ENCODE data around the gene STK24. TPM values are rescaled to one million over a fixed set of nuclear protein-coding genes. Genes with fewer than 3 reads are reported as not detected.

Gene STK24
- total and polyA plus RNA-seq, 5 experiments from 2014 or later: 22.7 to 121 (median 66.6) TPM

- Mint-ChIP-seq H3K9me3 (no peaks in the 10 kb centered on the region), H3K27ac (no peak overlapping the region), H3K36me3 (no peaks in the 10 kb centered on the region), H3K4me3 (no peak overlapping the region), H3K4me1 (peaks cover 4 to 9% (median 7%) of the 10 kb centered on the region in 4 donors), H3K27me3 (peaks cover 0 to 2% (median 0%) of the 10 kb centered on the region in 5 donors)
- no peak for ATAC-seq
- POLR2A ChIA-PET: no interaction called here
- DNase-seq: no peak
Observed at GRCh38 chr13:98406971-98407370, 169.9 kb downstream of the STK24 start.

GRCh38 chr13:98406427-98406826, 170.5 kb downstream of the STK24 start:
- peaks cover 0 to 2% (median 0%) of the 10 kb centered on the region in 5 donors for H3K27me3 Mint-ChIP-seq
- ATAC-seq (no peak), DNase-seq (no peak)
- H3K9me3 Mint-ChIP-seq: no peaks in the 10 kb centered on the region
- POLR2A ChIA-PET: no interaction called here
- no peaks in the 10 kb centered on the region for H3K36me3 Mint-ChIP-seq
- H3K4me1 Mint-ChIP-seq: peaks cover 0 to 4% (median 2%) of the 10 kb centered on the region in 4 donors
- H3K27ac Mint-ChIP-seq: no peak overlapping the region
- no peak overlapping the region for H3K4me3 Mint-ChIP-seq

- ATAC-seq (no peak), DNase-seq (no peak)
- H3K9me3 Mint-ChIP-seq: no peaks in the 10 kb centered on the region
- H3K4me1 Mint-ChIP-seq: peaks cover 0 to under 1% (median 0%) of the 10 kb centered on the region in 4 donors
- no peaks in the 10 kb centered on the region for H3K36me3 Mint-ChIP-seq
- POLR2A ChIA-PET: no interaction called here
- no peak overlapping the region for H3K27ac Mint-ChIP-seq
- H3K4me3 Mint-ChIP-seq: no peak overlapping the region
- H3K27me3 Mint-ChIP-seq: no peaks in the 10 kb centered on the region
Observed at GRCh38 chr13:98405690-98406344, 171.1 kb downstream of the STK24 start.

- Mint-ChIP-seq H3K4me1 (no peaks in the 10 kb centered on the region), H3K9me3 (no peaks in the 10 kb centered on the region), H3K27me3 (no peaks in the 10 kb centered on the region), H3K4me3 (no peak overlapping the region), H3K27ac (peak overlapping the region in 1 of 10 donors; percentile 49), H3K36me3 (no peaks in the 10 kb centered on the region)
- POLR2A ChIA-PET: no interaction called here
- no peak for ATAC-seq
- no peak for DNase-seq
Observed at GRCh38 chr13:98405107-98405571, 171.8 kb downstream of the STK24 start.

- no peaks in the 10 kb centered on the region for H3K4me1 Mint-ChIP-seq
- DNase-seq (no peak), ATAC-seq (no peak)
- H3K36me3 Mint-ChIP-seq: no peaks in the 10 kb centered on the region
- H3K9me3 Mint-ChIP-seq: no peaks in the 10 kb centered on the region
- H3K4me3 Mint-ChIP-seq: no peak overlapping the region
- no peak overlapping the region for H3K27ac Mint-ChIP-seq
- H3K27me3 Mint-ChIP-seq: no peaks in the 10 kb centered on the region
- POLR2A ChIA-PET: no interaction called here
Observed at GRCh38 chr13:98403076-98403475, 173.8 kb downstream of the STK24 start.

- POLR2A ChIA-PET: no interaction called here
- H3K27me3 Mint-ChIP-seq: peaks cover 0 to 3% (median 0%) of the 10 kb centered on the region in 5 donors
- H3K27ac Mint-ChIP-seq: peak overlapping the region in 1 of 10 donors; percentile 34
- no peak overlapping the region for H3K4me3 Mint-ChIP-seq
- H3K4me1 Mint-ChIP-seq: no peaks in the 10 kb centered on the region
- no peak for DNase-seq
- ATAC-seq: no peak
- H3K36me3 Mint-ChIP-seq: no peaks in the 10 kb centered on the region
- H3K9me3 Mint-ChIP-seq: no peaks in the 10 kb centered on the region
Observed at GRCh38 chr13:98401934-98402333, 175.0 kb downstream of the STK24 start.

- Mint-ChIP-seq H3K27me3 (peaks cover 0 to 10% (median 3%) of the 10 kb centered on the region in 5 donors), H3K27ac (no peak overlapping the region), H3K4me3 (no peak overlapping the region), H3K4me1 (no peaks in the 10 kb centered on the region), H3K36me3 (no peaks in the 10 kb centered on the region), H3K9me3 (no peaks in the 10 kb centered on the region)
- no peak for ATAC-seq
- POLR2A ChIA-PET: no interaction called here
- DNase-seq: no peak
Observed at GRCh38 chr13:98399756-98400155, 177.2 kb downstream of the STK24 start.

GRCh38 chr13:98398581-98398980, 178.3 kb downstream of the STK24 start:
- H3K27me3 Mint-ChIP-seq: peaks cover 0 to 10% (median 3%) of the 10 kb centered on the region in 5 donors
- ATAC-seq (no peak), DNase-seq (no peak)
- H3K27ac Mint-ChIP-seq: no peak overlapping the region
- no peaks in the 10 kb centered on the region for H3K4me1 Mint-ChIP-seq
- POLR2A ChIA-PET: no interaction called here
- no peaks in the 10 kb centered on the region for H3K36me3 Mint-ChIP-seq
- no peak overlapping the region for H3K4me3 Mint-ChIP-seq
- H3K9me3 Mint-ChIP-seq: no peaks in the 10 kb centered on the region

- Mint-ChIP-seq H3K27me3 (peaks cover 0 to 10% (median 4%) of the 10 kb centered on the region in 5 donors), H3K9me3 (no peaks in the 10 kb centered on the region), H3K27ac (no peak overlapping the region), H3K4me1 (no peaks in the 10 kb centered on the region), H3K36me3 (no peaks in the 10 kb centered on the region), H3K4me3 (no peak overlapping the region)
- ATAC-seq (no peak), DNase-seq (no peak)
- POLR2A ChIA-PET: no interaction called here
Observed at GRCh38 chr13:98397861-98398260, 179.0 kb downstream of the STK24 start.

GRCh38 chr13:98397221-98397620, 179.7 kb downstream of the STK24 start:
- Mint-ChIP-seq H3K4me1 (no peaks in the 10 kb centered on the region), H3K27ac (no peak overlapping the region), H3K36me3 (no peaks in the 10 kb centered on the region), H3K4me3 (no peak overlapping the region), H3K9me3 (no peaks in the 10 kb centered on the region), H3K27me3 (peaks cover 0 to 10% (median 6%) of the 10 kb centered on the region in 5 donors)
- no peak for ATAC-seq
- DNase-seq: no peak
- POLR2A ChIA-PET: no interaction called here

- Mint-ChIP-seq H3K4me3 (no peak overlapping the region), H3K27ac (no peak overlapping the region), H3K9me3 (no peaks in the 10 kb centered on the region), H3K4me1 (no peaks in the 10 kb centered on the region), H3K36me3 (no peaks in the 10 kb centered on the region), H3K27me3 (peaks cover 0 to 10% (median 6%) of the 10 kb centered on the region in 5 donors)
- DNase-seq (no peak), ATAC-seq (no peak)
- POLR2A ChIA-PET: no interaction called here
Observed at GRCh38 chr13:98396071-98396710, 180.7 kb downstream of the STK24 start.

Data from naive thymus-derived CD8-positive, alpha-beta T cell (primary cell).